ENCODE measurements around the gene PLA2G2F. TPM values are rescaled to one million over a fixed set of nuclear protein-coding genes. Genes with fewer than 3 reads are reported as not detected.

The PLA2G2F gene
- total RNA-seq, 1 experiment from 2014 or later: not detected

GRCh38 chr1:20136249-20136648 lies 2.9 kb upstream of the PLA2G2F start (continued):
- no peak for TF ChIP-seq ARID4B (CRISPR knock-in tag; IDR thresholded peaks at IDR 0.05; ENCODE audit: borderline replicate concordance)
- no peak for TF ChIP-seq ZMAT4 (CRISPR knock-in tag; IDR thresholded peaks at IDR 0.05)
- no peak for TF ChIP-seq IRF2 (CRISPR knock-in tag; IDR thresholded peaks at IDR 0.05; ENCODE audit: borderline replicate concordance, low read depth)
- TF ChIP-seq MYBL2 (CRISPR knock-in tag; IDR thresholded peaks at IDR 0.05): no peak
- TF ChIP-seq ZNF423 (CRISPR knock-in tag; IDR thresholded peaks at IDR 0.05): no peak
- no peak for TF ChIP-seq GTF2I (CRISPR knock-in tag; conservative IDR thresholded peaks at IDR 0.05)
- TF ChIP-seq GABPB1 (CRISPR knock-in tag; IDR thresholded peaks at IDR 0.05): no peak
- TF ChIP-seq HMGXB4 (CRISPR knock-in tag; IDR thresholded peaks at IDR 0.05): no peak
- TF ChIP-seq MXD4 (CRISPR knock-in tag; IDR thresholded peaks at IDR 0.05; ENCODE audit: borderline replicate concordance): no peak
- TF ChIP-seq RORB (CRISPR knock-in tag; IDR thresholded peaks at IDR 0.05): no peak

- Mint-ChIP-seq H3K27ac (no peak overlapping the region), H3K4me3 (no peak overlapping the region), H3K36me3 (peaks cover 8% of the 10 kb centered on the region), H3K4me1 (no peaks in the 10 kb centered on the region), H3K9me3 (peaks cover 18% of the 10 kb centered on the region), H3K27me3 (ENCODE audit: low read depth) (0 out of 2 replicates have a peak, but pooled peaks cover 3% of the 10 kb centered on the region)
- no peak for DNase-seq (ENCODE audit: low spot score)
- ChIA-PET CTCF (no interaction called here), POLR2A (no interaction called here)
- ATAC-seq: no peak
- TF ChIP-seq CDX4 (CRISPR knock-in tag; IDR thresholded peaks at IDR 0.05; ENCODE audit: borderline replicate concordance) (no peak), RELA (CRISPR knock-in tag; IDR thresholded peaks at IDR 0.05; ENCODE audit: borderline replicate concordance) (no peak), ZNF423 (CRISPR knock-in tag; IDR thresholded peaks at IDR 0.05) (no peak), NR2C2 (CRISPR knock-in tag; IDR thresholded peaks at IDR 0.05) (no peak), CTCF (IDR thresholded peaks at IDR 0.05) (no peak), ZNF396 (CRISPR knock-in tag; IDR thresholded peaks at IDR 0.05; ENCODE audit: borderline replicate concordance) (no peak), ZNF671 (CRISPR knock-in tag; IDR thresholded peaks at IDR 0.05) (no peak), ZNF416 (CRISPR knock-in tag; IDR thresholded peaks at IDR 0.05) (no peak), PRRX2 (CRISPR knock-in tag; IDR thresholded peaks at IDR 0.05) (no peak), ZNF263 (CRISPR knock-in tag; IDR thresholded peaks at IDR 0.05; ENCODE audit: low read depth) (no peak), KAT7 (CRISPR knock-in tag; IDR thresholded peaks at IDR 0.05; ENCODE audit: borderline replicate concordance) (no peak), PRDM15 (CRISPR knock-in tag; IDR thresholded peaks at IDR 0.05) (no peak), CBFB (CRISPR knock-in tag; IDR thresholded peaks at IDR 0.05; ENCODE audit: low read depth) (no peak)
Measured at GRCh38 chr1:20137055-20137454, 2.1 kb upstream of the PLA2G2F start.
